WTC11 (cell line): ENCODE results near the gene ITIH5. TPM values are rescaled to one million over a fixed set of nuclear protein-coding genes. Genes with fewer than 3 reads are reported as not detected.

Experiments used
- ATAC-seq: fragments of 200-7000 bp; cut with Tn5 transposase; 2 replicates; pipeline ENCODE4 v1.10.0; 2021; ENCODE audit warnings: mild to moderate bottlenecking, moderate library complexity
- CTCF ChIA-PET: fragments of 300-600 bp; sonication (Branson Sonifier 250); formaldehyde crosslinking; loops from one replicate; lab custom pipeline; 2021; ENCODE audit warnings: antibody characterized with exemption; lab: Charles Lee
- POLR2A ChIA-PET: fragments of 350-600 bp; sonication (Branson Sonifier 250); formaldehyde crosslinking; loops from one replicate; lab custom pipeline; 2021; ENCODE audit warnings: antibody characterized with exemption; lab: Charles Lee
- DNase-seq: peaks from one replicate; pipeline ENCODE4 v3.0.0; 2021; ENCODE audit warnings: low spot score
- H3K27ac Mint-ChIP-seq: 2 replicates; pipeline ENCODE4 v1.8.0; 2021; ENCODE audit warnings: mixed read lengths
- H3K27me3 Mint-ChIP-seq: 2 replicates; pipeline ENCODE4 v1.8.0; 2021; ENCODE audit warnings: low read depth, mild to moderate bottlenecking, moderate library complexity, mixed read lengths
- H3K36me3 Mint-ChIP-seq: 2 replicates; pipeline ENCODE4 v1.8.0; 2021; ENCODE audit warnings: mixed read lengths
- H3K4me1 Mint-ChIP-seq: 2 replicates; pipeline ENCODE4 v1.8.0; 2022; ENCODE audit warnings: mixed read lengths
- H3K4me3 Mint-ChIP-seq: 2 replicates; pipeline ENCODE4 v1.8.0; 2021; ENCODE audit warnings: mild to moderate bottlenecking, moderate library complexity, mixed read lengths
- H3K9me3 Mint-ChIP-seq: 2 replicates; pipeline ENCODE4 v1.8.0; 2021; ENCODE audit warnings: mixed read lengths
- ATF1 ChIP-seq: sonication (generic); formaldehyde crosslinking; IDR thresholded peaks from 2 replicates; pipeline ENCODE4 v1.8.1; 2023; ENCODE audit warnings: mild to moderate bottlenecking, moderate library complexity, missing genetic modification reagents
- CREM ChIP-seq: sonication (generic); formaldehyde crosslinking; IDR thresholded peaks from 2 replicates; pipeline ENCODE4 v1.8.1; 2022; ENCODE audit warnings: mild to moderate bottlenecking, missing genetic modification reagents, moderate library complexity
- FOXK1 ChIP-seq: sonication (generic); formaldehyde crosslinking; IDR thresholded peaks from 2 replicates; pipeline ENCODE4 v1.8.0; 2022; ENCODE audit warnings: mild to moderate bottlenecking, moderate library complexity, missing genetic modification reagents
- PREB ChIP-seq: sonication (generic); formaldehyde crosslinking; IDR thresholded peaks from 2 replicates; pipeline ENCODE4 v1.8.1; 2022; ENCODE audit warnings: mild to moderate bottlenecking, missing genetic modification reagents, moderate library complexity, borderline replicate concordance
- TEAD4 ChIP-seq: sonication (generic); formaldehyde crosslinking; IDR thresholded peaks from 2 replicates; pipeline ENCODE4 v1.8.0; 2022; ENCODE audit warnings: mild to moderate bottlenecking, missing genetic modification reagents
- ZNF416 ChIP-seq: fragments of 250-450 bp; sonication (Bioruptor Pico); IDR thresholded peaks from 2 replicates; pipeline ENCODE4 v1.9.0; 2021; ENCODE audit warnings: mild to moderate bottlenecking, inconsistent platforms
- ZNF423 ChIP-seq: fragments of 250-450 bp; sonication (Bioruptor Pico); IDR thresholded peaks from 2 replicates; pipeline ENCODE4 v2.1.2; 2022; ENCODE audit warnings: mild to moderate bottlenecking, moderate library complexity
- ZNF532 ChIP-seq: fragments of 250-450 bp; sonication (Bioruptor Pico); IDR thresholded peaks from 2 replicates; pipeline ENCODE4 v1.9.0; 2021; ENCODE audit warnings: mild to moderate bottlenecking, borderline replicate concordance
- total RNA-seq: library from RNA; stranded (reverse); gene quantifications from 3 replicates; pipeline ENCODE4 v1.2.3, GENCODE V29; 2021
- TF ChIP-seq, protein P1 (sequence below): fragments of 250-450 bp; sonication (Bioruptor Pico); conservative IDR thresholded peaks from 2 replicates; pipeline ENCODE4 v1.9.0; 2021; ENCODE audit warnings: mild to moderate bottlenecking
- TF ChIP-seq, protein P2 (sequence below): sonication (generic); formaldehyde crosslinking; IDR thresholded peaks from 2 replicates; pipeline ENCODE4 v1.8.0; 2023; ENCODE audit warnings: mild to moderate bottlenecking, missing genetic modification reagents
- TF ChIP-seq, protein P3 (sequence below): sonication (generic); formaldehyde crosslinking; IDR thresholded peaks from 2 replicates; pipeline ENCODE4 v1.8.1; 2023; ENCODE audit warnings: mild to moderate bottlenecking, missing genetic modification reagents
- TF ChIP-seq, protein P4 (sequence below): fragments of 250-450 bp; sonication (Bioruptor Pico); IDR thresholded peaks from 2 replicates; pipeline ENCODE4 v1.9.0; 2021; ENCODE audit warnings: mild to moderate bottlenecking

The ITIH5 gene
- total RNA-seq, 1 experiment from 2014 or later: 3.1 TPM

- no peak for TF ChIP-seq PREB (CRISPR knock-in tag)
Measured at GRCh38 chr10:7705341-7705740, 38.6 kb upstream of the ITIH5 start (continued).

GRCh38 chr10:7704071-7705016 is 37.6 kb upstream of the ITIH5 start:
- TF ChIP-seq, protein P1, sequence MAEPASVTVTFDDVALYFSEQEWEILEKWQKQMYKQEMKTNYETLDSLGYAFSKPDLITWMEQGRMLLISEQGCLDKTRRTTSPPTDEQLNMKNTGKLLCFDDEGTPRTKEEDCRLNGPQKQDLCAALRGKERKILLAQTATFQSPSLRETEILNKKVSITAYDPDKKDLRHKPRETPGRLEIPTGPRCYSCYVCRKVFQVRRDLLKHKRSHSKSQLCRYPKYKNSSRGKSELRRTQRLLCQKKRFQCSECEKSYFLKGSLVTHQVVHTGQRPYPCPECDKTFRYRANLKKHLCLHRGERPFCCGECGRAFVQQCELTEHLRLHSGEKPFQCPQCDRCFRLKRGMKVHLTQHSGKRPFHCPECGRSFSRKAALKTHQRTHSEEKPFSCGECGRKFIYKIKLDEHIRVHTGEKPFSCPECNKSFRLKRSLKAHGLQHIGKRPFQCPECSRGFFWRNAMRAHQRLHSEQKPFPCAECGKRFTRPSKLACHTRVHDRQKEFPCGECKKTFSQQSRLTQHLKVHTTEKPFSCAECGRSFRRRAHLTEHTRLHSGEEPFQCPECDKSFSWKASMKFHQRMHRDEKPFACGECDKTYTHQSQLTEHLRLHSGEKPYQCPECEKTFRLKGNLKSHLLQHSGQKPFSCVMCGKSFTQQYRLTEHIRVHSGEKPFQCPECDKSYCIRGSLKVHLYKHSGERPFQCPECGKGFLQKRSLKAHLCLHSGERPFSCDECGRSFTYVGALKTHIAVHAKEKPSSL (CRISPR knock-in tag): no peak
- no peak for TF ChIP-seq ZNF416 (CRISPR knock-in tag)
- no peak for TF ChIP-seq ZNF423 (CRISPR knock-in tag)
- TF ChIP-seq, protein P2, sequence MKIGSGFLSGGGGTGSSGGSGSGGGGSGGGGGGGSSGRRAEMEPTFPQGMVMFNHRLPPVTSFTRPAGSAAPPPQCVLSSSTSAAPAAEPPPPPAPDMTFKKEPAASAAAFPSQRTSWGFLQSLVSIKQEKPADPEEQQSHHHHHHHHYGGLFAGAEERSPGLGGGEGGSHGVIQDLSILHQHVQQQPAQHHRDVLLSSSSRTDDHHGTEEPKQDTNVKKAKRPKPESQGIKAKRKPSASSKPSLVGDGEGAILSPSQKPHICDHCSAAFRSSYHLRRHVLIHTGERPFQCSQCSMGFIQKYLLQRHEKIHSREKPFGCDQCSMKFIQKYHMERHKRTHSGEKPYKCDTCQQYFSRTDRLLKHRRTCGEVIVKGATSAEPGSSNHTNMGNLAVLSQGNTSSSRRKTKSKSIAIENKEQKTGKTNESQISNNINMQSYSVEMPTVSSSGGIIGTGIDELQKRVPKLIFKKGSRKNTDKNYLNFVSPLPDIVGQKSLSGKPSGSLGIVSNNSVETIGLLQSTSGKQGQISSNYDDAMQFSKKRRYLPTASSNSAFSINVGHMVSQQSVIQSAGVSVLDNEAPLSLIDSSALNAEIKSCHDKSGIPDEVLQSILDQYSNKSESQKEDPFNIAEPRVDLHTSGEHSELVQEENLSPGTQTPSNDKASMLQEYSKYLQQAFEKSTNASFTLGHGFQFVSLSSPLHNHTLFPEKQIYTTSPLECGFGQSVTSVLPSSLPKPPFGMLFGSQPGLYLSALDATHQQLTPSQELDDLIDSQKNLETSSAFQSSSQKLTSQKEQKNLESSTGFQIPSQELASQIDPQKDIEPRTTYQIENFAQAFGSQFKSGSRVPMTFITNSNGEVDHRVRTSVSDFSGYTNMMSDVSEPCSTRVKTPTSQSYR: no peak
- TF ChIP-seq CREM (CRISPR knock-in tag): no peak
- TF ChIP-seq, protein P3, sequence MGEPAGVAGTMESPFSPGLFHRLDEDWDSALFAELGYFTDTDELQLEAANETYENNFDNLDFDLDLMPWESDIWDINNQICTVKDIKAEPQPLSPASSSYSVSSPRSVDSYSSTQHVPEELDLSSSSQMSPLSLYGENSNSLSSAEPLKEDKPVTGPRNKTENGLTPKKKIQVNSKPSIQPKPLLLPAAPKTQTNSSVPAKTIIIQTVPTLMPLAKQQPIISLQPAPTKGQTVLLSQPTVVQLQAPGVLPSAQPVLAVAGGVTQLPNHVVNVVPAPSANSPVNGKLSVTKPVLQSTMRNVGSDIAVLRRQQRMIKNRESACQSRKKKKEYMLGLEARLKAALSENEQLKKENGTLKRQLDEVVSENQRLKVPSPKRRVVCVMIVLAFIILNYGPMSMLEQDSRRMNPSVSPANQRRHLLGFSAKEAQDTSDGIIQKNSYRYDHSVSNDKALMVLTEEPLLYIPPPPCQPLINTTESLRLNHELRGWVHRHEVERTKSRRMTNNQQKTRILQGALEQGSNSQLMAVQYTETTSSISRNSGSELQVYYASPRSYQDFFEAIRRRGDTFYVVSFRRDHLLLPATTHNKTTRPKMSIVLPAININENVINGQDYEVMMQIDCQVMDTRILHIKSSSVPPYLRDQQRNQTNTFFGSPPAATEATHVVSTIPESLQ: no peak
- ChIA-PET POLR2A (no interaction called here), CTCF (interaction anchor here (1.2 kb wide), 1 partner anchor 179 kb away, joined by 4 read pairs; no protein-coding TSS in a partner anchor)
- H3K27me3 Mint-ChIP-seq: no peaks in the 10 kb centered on the region
- no peak overlapping the region for H3K4me3 Mint-ChIP-seq
- H3K9me3 Mint-ChIP-seq: no peaks in the 10 kb centered on the region
- H3K4me1 Mint-ChIP-seq: peaks cover 7% of the 10 kb centered on the region
- DNase-seq (no peak), ATAC-seq (no peak)
- no peaks in the 10 kb centered on the region for H3K36me3 Mint-ChIP-seq
- no peak overlapping the region for H3K27ac Mint-ChIP-seq

GRCh38 chr10:7703140-7703539 is 36.4 kb upstream of the ITIH5 start, which contains the start of gene ITIH2:
ITIH2 (plus strand) TSS chr10:7703316; CDS start chr10:7703435, 119 bp downstream.
- ChIA-PET POLR2A (no interaction called here), CTCF (interaction anchor here (1.2 kb wide), 1 partner anchor 178 kb away, joined by 4 read pairs; no protein-coding TSS in a partner anchor)
- Mint-ChIP-seq H3K4me3 (no peak within 1 kb of the TSS), H3K27ac (no peak within 1 kb of the TSS), H3K9me3 (no peaks in the 10 kb centered on the region), H3K27me3 (no peaks in the 10 kb centered on the region), H3K36me3 (no peaks in the 10 kb centered on the region), H3K4me1 (peaks cover 7% of the 10 kb centered on the region)
- no peak for ATAC-seq
- no peak for DNase-seq
- no peak for TF ChIP-seq FOXK1
- no peak for TF ChIP-seq ZNF423 (CRISPR knock-in tag)
- TF ChIP-seq, protein P4, sequence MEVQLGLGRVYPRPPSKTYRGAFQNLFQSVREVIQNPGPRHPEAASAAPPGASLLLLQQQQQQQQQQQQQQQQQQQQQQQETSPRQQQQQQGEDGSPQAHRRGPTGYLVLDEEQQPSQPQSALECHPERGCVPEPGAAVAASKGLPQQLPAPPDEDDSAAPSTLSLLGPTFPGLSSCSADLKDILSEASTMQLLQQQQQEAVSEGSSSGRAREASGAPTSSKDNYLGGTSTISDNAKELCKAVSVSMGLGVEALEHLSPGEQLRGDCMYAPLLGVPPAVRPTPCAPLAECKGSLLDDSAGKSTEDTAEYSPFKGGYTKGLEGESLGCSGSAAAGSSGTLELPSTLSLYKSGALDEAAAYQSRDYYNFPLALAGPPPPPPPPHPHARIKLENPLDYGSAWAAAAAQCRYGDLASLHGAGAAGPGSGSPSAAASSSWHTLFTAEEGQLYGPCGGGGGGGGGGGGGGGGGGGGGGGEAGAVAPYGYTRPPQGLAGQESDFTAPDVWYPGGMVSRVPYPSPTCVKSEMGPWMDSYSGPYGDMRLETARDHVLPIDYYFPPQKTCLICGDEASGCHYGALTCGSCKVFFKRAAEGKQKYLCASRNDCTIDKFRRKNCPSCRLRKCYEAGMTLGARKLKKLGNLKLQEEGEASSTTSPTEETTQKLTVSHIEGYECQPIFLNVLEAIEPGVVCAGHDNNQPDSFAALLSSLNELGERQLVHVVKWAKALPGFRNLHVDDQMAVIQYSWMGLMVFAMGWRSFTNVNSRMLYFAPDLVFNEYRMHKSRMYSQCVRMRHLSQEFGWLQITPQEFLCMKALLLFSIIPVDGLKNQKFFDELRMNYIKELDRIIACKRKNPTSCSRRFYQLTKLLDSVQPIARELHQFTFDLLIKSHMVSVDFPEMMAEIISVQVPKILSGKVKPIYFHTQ (CRISPR knock-in tag): no peak
- TF ChIP-seq, protein P1 (CRISPR knock-in tag): no peak
- no peak for TF ChIP-seq ATF1
- no peak for TF ChIP-seq ZNF532 (CRISPR knock-in tag)
- no peak for TF ChIP-seq TEAD4 (CRISPR knock-in tag)
